ENCODE results near the gene LRRTM2. TPM values are rescaled to one million over a fixed set of nuclear protein-coding genes. Genes with fewer than 3 reads are reported as not detected.

The LRRTM2 gene
- total RNA-seq, 4 donors from 2014 or later = 0.13 to 0.20 (median 0.16) TPM; not detected in 1

DNA sequence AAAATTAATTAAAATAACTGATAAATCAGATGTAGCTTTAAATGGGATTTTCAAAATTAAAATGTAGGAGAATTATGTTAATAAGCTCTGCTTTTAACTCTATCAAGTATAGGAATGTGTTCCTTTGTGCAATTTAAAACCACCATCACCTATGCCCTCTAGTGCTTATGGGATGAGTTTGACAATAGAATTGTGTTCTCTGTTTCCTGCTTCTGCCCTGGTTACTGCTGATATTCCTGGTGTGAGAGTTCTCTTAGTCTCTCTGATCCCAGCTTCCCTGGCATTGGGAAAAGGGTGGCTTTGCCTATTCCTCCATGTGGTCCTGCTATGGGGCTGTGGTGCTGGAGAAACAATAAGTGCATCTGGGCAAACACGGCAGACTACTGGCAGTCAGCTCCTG is 8.1 kb downstream of the LRRTM2 start:
- intact Hi-C loops (cut with DNase I; ENCODE audit: low total_unique reads) = no loop called here
- no peak overlapping the region for H3K4me3 ChIP-seq (ENCODE audit: low read depth, poor library complexity, severe bottlenecking)
- WGBS, 2 donors = 65 to 79% methylated on average over 1 of the region's 1 CpG
- no peak for DNase-seq (ENCODE audit: low spot score in 2 of 2)
- TF ChIP-seq POLR2A (IDR thresholded peaks at IDR 0.05) = no peak
- no peak for TF ChIP-seq CTCF (IDR thresholded peaks at IDR 0.05)

DNA sequence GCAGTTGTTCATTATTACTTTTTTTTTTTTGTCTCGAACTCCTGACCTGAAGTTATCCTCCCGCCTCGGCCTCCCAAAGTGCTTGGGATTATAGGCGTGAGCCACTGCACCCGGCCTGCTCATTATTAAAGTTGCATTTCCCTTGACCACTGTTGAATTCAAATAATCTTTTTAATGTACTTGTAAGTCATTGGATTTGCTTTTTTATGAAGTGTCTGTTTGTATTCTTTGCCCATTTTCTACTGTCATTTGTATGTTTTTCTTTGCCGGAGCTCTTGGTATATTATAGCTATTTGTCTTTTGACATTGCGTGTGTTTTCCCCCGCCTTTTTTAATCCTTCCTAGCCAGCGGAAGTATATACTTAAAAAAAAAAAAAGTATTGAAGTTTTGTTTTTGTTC is 22.0 kb downstream of the LRRTM2 start:
- DNase-seq (ENCODE audit: low spot score in 2 of 2) = no peak
- 76 to 89% methylated on average over 9 of the region's 9 CpGs for WGBS, 2 donors
- no peak for TF ChIP-seq POLR2A (IDR thresholded peaks at IDR 0.05)

GRCh38 chr5:138850865-138851435 is 24.2 kb downstream of the LRRTM2 start:
- TF ChIP-seq CTCF (IDR thresholded peaks at IDR 0.05) (no peak), POLR2A (IDR thresholded peaks at IDR 0.05) (no peak)
- intact Hi-C loops (cut with DNase I; ENCODE audit: low total_unique reads) = no loop called here
- H3K4me3 ChIP-seq (ENCODE audit: low read depth, poor library complexity, severe bottlenecking) = no peak overlapping the region
- WGBS, 2 donors = 30 to 49% methylated on average over 2 of the region's 2 CpGs
- no peak for DNase-seq (ENCODE audit: low spot score in 2 of 2)

More for the DNA sequence above, 22.0 kb downstream of the LRRTM2 start:
- intact Hi-C loops (cut with DNase I; ENCODE audit: low total_unique reads) = no loop called here
- H3K4me3 ChIP-seq (ENCODE audit: low read depth, poor library complexity, severe bottlenecking) = no peak overlapping the region

DNA sequence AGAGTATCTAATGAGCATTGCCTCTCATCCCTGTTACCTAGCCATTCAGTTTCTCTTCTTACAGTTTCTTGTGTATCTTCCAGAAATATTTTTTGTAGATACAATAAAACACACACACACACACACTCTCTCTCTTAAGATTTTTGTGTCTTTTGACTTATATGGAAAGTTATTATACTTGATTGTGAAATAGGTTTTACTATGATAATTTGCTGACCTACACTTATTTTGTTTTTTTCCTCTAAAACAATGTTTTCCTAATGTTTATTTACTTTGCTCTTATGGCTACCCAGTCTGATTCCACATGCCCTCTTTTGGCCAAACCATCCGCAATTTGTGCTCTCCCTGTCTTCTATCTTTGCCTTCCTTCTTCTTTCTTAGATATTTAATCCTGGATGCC is 25.3 kb downstream of the LRRTM2 start:
- whole genome bisulfite sequencing, 2 donors = 66 to 69% methylated on average over 1 of the region's 1 CpG

GRCh38 chr5:138849439-138849838 is 25.7 kb downstream of the LRRTM2 start:
- intact Hi-C loops (cut with DNase I; ENCODE audit: low total_unique reads) = no loop called here
- 12 to 31% methylated on average over 3 of the region's 3 CpGs for WGBS, 2 donors
- DNase-seq (ENCODE audit: low spot score in 2 of 2) = no peak
- TF ChIP-seq CTCF (IDR thresholded peaks at IDR 0.05) (no peak), POLR2A (IDR thresholded peaks at IDR 0.05) (no peak)
- H3K4me3 ChIP-seq (ENCODE audit: low read depth, poor library complexity, severe bottlenecking) = no peak overlapping the region

More for the DNA sequence above, 25.3 kb downstream of the LRRTM2 start:
- intact Hi-C loops (cut with DNase I; ENCODE audit: low total_unique reads) = no loop called here
- DNase-seq (ENCODE audit: low spot score in 2 of 2) = no peak
- TF ChIP-seq CTCF (IDR thresholded peaks at IDR 0.05) = no peak
- no peak for TF ChIP-seq POLR2A (IDR thresholded peaks at IDR 0.05)
- no peak overlapping the region for H3K4me3 ChIP-seq (ENCODE audit: low read depth, poor library complexity, severe bottlenecking)

DNA sequence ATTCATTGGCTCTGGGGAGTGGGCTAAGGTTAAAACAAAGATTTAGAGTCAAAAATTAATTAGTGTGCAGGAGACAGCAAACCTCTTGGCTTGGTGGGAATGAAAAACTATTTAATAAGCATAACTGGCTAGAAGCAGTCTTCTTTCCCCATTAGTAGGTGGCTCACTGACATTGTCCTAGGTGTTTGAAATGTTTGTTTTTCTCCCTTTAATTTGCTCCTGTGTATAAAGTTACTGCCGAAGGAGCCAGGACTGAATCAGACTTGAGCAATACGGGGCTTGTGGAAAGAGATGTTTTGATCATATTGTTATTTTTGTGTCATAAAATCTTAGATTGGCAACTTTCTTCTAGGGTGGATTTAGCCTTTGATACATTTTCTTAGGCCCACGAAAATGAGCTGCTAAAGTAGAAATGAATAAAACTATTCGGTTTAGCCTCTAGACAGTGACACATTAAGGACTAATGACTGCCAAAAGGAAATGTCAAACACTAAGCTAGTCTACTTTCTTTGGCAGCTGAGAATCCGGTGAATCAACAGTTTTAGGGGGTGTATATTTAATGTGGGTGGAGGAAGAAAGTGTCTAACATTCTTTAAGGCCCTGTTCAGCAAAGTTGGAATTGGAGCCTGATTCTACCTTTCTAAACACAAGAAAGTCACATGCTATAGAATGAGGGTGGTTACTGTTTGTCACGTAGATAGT is 30.2 kb downstream of the LRRTM2 start:
- DNase-seq (ENCODE audit: low spot score in 2 of 2) = no peak
- H3K4me3 ChIP-seq (ENCODE audit: low read depth, poor library complexity, severe bottlenecking) = no peak overlapping the region
- TF ChIP-seq CTCF (IDR thresholded peaks at IDR 0.05) (no peak), POLR2A (IDR thresholded peaks at IDR 0.05) (no peak)
- 13 to 27% methylated on average over 6 of the region's 6 CpGs for WGBS, 2 donors
- intact Hi-C loops (cut with DNase I; ENCODE audit: low total_unique reads) = no loop called here

All from lower leg skin (tissue), 4 donors.